HG02943 (cell line): Measurements from ENCODE around the gene GTF2IRD1.
"Not testable (repeated sequence)": the region's sequence is repeated elsewhere in the genome, so short reads cannot be mapped to it uniquely, and the experiment has no call there.

ENCODE experiments used
- ATAC-seq: cut with Tn5 transposase; IDR thresholded peaks from one replicate; pipeline ENCODE4 v1.9.1; 2021; ENCODE audit warnings: mild to moderate bottlenecking, low read depth, moderate library complexity; ENCODE audit not compliant: unreplicated experiment

Gene GTF2IRD1

GRCh38 chr7:74429153-74429747 lies 24.5 kb upstream of the GTF2IRD1 start:
- no peak for ATAC-seq

- ATAC-seq = not testable (repeated sequence)
These were observed 23.3 kb upstream of the GTF2IRD1 start for GRCh38 chr7:74430409-74430808.

GRCh38 chr7:74430961-74431466 lies 22.7 kb upstream of the GTF2IRD1 start:
- ATAC-seq = no peak

GRCh38 chr7:74437291-74437571 lies 16.5 kb upstream of the GTF2IRD1 start:
- ATAC-seq = not testable (repeated sequence)

- no peak for ATAC-seq
These were observed 15.4 kb upstream of the GTF2IRD1 start for GRCh38 chr7:74438327-74438726.

GRCh38 chr7:74439541-74439940 lies 14.2 kb upstream of the GTF2IRD1 start:
- ATAC-seq = no peak

- ATAC-seq = not testable (repeated sequence)
These were observed 13.6 kb upstream of the GTF2IRD1 start for GRCh38 chr7:74440143-74440542.

GRCh38 chr7:74441801-74442200 lies 11.9 kb upstream of the GTF2IRD1 start:
- no peak for ATAC-seq

- no peak for ATAC-seq
These were observed 10.0 kb upstream of the GTF2IRD1 start for GRCh38 chr7:74443543-74444247.

- no peak for ATAC-seq
These were observed 4.6 kb upstream of the GTF2IRD1 start for GRCh38 chr7:74449144-74449543.

- no peak for ATAC-seq
These were observed 3.8 kb upstream of the GTF2IRD1 start for GRCh38 chr7:74449809-74450397.

- no peak for ATAC-seq
These were observed 871 bp upstream of the GTF2IRD1 start for GRCh38 chr7:74452748-74453321.

GRCh38 chr7:74454021-74454924 lies 567 bp downstream of the GTF2IRD1 start:
- ATAC-seq = no peak

- ATAC-seq = no peak
These were observed 1.2 kb downstream of the GTF2IRD1 start for GRCh38 chr7:74454925-74455288.

GRCh38 chr7:74455291-74455804 lies 1.6 kb downstream of the GTF2IRD1 start:
- no peak for ATAC-seq

GRCh38 chr7:74455928-74456327 lies 2.2 kb downstream of the GTF2IRD1 start:
- no peak for ATAC-seq

- ATAC-seq = no peak
These were observed 3.3 kb downstream of the GTF2IRD1 start for GRCh38 chr7:74457007-74457406.

- no peak for ATAC-seq
These were observed 8.4 kb downstream of the GTF2IRD1 start for GRCh38 chr7:74461970-74462706.

- no peak for ATAC-seq
These were observed 9.0 kb downstream of the GTF2IRD1 start for GRCh38 chr7:74462707-74463100.
